Erythroblast (primary cell): ENCODE data around the gene SLC35B1.

ENCODE experiments used
- GATA1 ChIP-seq: IDR thresholded peaks from 2 replicates; pipeline ENCODE4 v1.6.1; 2011; ENCODE audit warnings: low read depth, mild to moderate bottlenecking, control low read depth, low read length, moderate library complexity
- POLR2A ChIP-seq: IDR thresholded peaks from 2 replicates; pipeline ENCODE4 v1.6.1; 2011; ENCODE audit warnings: mild to moderate bottlenecking, low read length

DNA sequence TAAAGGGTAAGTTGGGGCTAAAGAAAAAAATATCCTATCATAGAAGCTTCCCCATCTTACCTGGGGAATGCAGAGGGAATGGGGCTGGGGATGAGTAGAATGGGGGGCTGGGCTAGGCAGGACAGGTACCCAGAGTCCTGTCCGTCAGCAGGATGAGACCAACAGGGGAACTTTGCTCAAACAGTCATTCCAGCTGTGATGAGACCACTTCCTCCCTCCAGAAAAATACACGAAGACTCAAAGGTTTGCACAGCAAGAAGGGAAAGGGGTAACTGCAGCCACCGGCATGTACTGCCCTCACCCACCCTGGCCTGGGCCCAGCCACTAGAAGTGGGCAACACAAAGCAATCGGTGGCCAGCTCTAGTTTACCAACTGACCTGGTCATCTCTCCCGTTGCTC is 20.7 kb upstream of the SLC35B1 start:
- TF ChIP-seq POLR2A (no peak), GATA1 (no peak)
